TTC549 (cell line): ENCODE measurements around the gene RHEX.

ENCODE experiments used
- FAIRE-seq: peaks from 2 replicates; lab custom pipeline; 2012; peaks lifted over from hg19 to GRCh38; lab: Jason Lieb, UNC

The RHEX gene

DNA sequence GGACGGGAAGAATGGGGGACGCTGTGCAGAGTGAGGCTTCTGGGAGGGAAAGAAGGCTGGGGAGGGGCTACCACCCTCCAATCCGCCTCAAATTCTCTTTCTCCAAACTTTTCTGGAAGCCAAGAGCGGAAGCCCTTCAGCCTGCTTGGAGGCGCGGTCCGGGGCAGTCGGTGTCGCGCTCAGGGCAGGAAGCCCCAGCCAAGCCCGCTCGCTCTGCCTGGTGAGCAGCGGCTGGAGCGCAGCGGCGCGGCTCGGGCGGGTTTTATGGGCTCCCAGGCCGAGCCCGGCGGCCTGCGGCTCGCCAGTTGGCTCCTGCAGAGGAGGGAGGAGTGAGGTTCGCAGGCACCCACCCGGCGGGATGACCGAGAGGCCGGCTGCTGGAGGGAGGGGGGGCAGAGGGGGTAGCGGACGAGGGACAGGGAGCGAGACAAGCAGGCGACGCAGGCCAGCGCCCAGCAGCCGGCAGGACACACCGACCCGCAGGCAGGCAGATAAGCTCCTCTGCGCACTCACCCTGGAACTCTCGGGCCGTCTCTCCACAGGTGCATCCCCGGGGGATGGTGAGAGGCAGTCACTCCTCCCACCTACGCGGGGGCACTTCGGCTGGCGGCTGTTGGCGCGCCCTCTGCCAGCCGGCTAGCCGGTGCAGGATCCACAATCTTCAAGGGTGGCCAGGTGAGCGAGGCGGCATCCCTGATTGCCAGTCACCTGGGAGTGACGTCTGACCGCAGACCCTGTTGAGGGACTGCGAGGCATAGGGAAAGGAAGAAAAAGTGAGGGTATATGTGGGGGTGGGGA is 64.4 kb downstream of the RHEX start, which contains the start of gene AVPR1B:
AVPR1B (minus strand) TSS at position 238 of the 798 bp plus-strand sequence. CDS start 498 bp downstream, outside the sequence.
- FAIRE-seq: no peak

DNA sequence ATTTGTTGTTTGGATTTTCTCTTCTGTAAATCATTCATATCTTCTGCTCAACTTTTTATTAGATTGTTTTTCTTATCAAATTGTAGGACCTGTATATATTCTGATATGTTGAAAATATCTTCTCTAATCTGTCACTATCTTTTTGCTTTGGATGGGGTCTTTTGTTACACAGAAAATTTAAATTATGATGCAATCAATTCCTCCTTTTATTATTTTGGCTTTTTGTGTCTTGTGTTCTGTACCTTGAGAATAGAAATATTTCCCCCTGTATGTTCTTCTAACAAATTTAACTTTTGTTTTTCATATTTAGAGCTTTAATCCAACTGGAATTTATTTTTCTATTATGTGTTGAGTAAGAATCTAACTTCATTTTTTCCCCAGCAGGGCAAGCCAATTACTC is 67.4 kb downstream of the RHEX start:
- no peak for FAIRE-seq

DNA sequence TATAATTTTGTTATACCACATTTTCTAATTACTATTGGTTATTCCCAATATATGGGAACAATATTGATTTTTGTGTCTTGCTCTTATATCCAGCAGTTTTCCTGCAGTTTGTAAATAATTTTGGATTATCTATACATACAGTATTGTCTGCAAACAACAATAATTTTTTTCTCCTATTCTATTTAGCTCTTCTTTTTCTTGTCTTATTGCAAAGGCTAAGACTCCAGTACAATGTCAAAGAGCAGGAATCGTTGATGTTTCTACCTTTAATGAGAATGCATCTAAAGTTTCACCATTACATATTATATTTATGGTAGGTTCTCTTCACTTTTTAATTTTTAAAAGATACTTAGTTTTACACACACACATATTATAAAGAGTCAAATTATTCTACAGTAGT is 68.3 kb downstream of the RHEX start:
- FAIRE-seq: peak; percentile 79

DNA sequence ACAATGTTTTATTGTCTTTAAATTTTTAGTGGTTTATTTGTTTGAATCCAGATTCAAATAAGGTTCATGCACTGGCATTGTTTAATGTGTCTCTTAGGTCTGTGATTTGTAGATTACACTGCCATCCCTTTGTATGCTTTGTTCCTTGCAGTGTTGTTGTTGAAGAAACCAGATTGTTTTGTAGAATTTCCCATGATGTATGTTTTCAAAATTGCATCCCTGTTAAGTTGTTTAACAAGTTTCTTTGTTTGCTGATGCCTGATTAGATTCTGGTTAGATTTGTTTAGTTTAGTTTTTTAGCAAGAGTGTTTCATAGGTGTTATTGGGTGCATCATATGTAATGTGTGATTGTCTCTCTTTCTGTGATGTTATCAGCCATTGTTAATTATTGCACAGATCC is 69.7 kb downstream of the RHEX start:
- FAIRE-seq: peak; percentile 53

DNA sequence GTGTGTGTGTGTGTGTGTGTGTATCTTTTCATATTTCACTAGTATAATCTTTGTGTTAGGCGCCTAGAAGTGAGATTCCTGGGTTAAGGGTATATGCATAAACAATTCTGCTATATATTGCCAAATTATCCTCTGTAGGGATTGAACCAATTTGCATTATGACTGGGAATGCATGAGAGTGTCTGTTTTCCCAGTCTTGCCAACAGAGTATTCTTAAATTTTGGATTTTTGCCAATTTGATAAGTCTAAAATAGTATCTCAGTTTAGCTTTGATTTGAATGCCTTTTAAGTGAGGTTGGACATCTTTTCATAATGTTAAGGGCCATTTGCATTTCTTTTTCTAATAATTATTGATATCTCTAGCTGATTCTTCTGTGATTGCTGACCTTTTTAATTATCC is 72.4 kb downstream of the RHEX start:
- FAIRE-seq: no peak

DNA sequence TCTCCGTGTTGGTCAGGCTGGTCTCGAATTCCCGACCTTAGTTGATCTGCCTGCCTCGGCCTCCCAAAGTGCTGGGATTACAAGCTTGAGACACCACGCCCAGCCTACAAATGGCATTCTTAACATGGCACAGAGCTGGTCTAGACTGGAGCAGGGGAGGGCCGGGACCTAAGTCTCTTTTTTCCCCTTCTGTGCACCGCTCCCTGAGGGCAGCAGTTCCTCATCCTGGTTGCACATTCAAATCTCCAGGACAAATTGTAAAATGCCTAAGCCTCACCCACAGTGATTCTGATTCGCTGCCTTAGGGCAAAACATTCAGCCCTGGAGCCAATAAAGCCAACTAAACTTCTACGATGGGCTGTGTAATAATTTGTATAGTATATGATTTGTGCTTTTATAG is 74.4 kb downstream of the RHEX start:
- no peak for FAIRE-seq

DNA sequence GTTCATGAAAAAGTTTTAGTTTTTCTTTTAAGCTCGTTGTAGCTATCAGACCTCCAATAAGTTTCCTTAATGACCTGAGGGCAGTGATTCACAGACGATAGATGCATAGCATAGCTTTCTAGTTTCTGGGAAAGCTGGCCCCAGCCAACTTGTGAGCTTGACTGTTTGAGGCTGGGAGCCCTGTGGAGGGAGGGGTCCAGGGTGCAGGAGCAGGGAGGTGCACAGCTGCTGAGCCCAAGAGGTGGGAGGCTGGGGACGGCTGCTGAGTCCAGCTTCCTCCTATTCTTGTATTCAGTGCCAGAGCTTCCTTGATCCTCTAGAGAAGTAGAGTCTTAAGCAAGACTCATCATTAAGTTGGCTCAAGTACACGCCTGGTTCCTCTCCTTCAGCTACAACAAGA is 75.2 kb downstream of the RHEX start:
- no peak for FAIRE-seq

DNA sequence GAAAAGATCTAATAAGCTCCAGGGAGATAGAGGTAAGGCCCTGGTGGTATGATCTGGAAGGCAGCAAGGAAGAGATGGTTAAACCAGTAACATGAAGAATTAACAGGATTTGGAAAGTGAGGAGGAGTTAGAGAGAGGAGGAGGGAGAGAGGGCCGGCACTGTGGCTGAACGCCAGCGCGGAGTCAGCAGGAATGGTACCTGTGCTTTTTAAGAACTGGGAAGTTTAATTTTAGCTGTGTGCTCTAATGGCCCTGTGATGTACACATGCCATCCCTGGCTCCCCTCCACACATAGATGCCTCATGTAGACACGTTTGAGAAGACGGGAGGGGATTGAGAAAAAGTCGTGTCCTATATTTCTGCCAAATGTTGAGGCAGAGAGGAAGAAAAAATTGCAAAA is 78.1 kb downstream of the RHEX start:
- no peak for FAIRE-seq

DNA sequence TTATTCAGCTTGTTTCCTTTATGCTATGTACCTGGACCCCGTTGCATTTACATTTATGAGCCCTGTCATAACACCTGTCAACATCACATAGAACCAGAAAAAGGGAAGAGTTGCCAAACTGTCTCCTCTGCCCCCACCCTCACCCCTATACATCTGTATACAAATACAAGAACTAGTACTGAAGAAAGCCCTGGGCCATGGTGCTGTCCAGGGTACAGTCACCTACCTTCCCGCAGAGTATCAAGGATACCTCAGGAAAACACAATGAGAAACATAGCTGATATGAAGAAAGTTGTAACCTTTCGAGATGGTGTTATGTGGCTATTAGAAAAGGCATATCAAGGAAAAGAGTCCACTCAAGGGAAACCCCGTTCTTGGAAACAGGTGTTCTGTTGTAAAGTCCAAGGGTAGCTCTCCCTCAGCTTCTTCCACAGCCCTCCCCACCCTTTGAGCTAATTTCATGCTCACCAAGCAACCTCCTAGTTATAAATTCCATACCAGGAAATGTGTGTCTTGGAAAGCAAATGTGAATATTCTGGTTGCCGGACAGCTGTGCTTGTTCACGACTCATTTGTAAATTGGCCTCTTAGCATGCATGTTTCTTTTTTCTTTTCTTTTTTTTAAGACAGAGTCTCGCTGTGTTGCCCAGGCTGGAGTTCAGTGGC is 80.9 kb downstream of the RHEX start:
- no peak for FAIRE-seq

DNA sequence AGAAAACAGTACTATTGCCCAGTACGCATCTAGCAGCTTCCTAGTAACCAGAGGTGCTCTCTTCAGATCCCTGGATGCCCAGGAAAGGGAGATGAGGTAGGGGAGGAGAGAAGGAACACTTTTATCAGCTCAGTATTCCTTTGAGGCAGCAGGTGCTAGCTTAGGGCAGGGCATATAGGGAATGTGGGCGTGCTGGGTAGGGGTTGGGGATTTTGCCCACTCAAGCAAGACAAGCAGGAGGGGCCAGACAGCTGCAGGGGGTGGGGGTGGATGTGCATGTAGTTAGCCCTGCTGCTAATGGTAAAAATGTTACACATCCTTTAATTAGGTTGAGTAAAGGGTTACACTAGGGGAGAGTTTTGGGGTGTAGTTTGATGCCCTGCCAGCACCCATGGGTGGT is 82.3 kb downstream of the RHEX start:
- FAIRE-seq: no peak

DNA sequence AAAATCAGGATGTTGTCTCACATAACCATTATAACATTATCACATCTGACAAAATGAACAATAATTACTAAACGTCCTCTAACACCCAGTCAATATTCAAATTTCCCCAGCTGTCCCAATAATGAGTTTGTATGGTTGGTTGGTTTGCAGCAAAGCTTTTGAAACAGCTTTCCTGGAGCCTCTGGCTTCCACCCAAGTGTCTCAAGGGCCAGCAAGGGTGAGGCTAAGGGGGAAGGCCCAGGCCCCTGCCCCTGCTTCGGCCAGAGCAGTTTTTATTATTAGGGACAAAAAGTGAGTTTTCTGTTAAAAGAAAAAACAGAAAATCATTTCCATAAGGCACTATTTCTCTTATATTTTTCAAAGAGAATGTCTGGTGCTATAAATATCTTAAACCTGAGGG is 83.3 kb downstream of the RHEX start:
- FAIRE-seq: no peak

DNA sequence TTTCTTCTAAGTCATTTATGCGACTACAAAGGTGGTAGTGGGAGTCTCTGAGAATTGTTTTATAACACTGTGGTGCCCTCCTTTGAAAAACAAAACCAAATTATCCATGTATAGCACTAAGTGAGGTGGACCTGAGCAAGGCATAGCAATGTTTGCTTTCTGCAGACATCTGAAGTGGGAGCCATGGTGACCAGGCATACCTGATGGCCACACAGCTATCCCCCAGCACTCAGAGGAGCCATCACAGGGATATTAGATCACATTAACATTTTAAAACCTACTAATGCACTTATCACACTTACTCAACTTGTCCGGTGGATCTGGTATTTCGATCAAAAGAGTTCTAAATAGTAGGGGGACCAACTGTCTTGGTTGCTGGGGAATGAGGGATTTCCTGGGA is 89.0 kb downstream of the RHEX start:
- FAIRE-seq: no peak

DNA sequence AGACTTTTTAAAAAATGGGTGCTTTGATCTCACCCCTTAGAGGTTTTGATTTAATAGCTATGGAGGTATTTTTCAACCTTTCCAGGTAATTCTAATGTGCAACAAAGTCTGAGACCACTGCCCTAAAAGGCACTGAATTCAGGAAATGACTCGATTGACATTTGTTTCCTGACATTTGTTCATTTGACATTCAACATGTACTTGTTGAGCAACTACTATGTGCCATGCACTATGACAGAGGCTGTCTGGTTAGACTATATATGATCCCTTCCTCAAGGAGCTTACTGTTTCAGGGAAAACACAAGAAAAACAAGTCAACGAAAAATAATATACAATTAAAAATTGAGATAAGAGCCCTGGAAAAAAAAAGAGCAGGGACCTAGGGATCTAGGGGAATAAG is 89.8 kb downstream of the RHEX start:
- no peak for FAIRE-seq

DNA sequence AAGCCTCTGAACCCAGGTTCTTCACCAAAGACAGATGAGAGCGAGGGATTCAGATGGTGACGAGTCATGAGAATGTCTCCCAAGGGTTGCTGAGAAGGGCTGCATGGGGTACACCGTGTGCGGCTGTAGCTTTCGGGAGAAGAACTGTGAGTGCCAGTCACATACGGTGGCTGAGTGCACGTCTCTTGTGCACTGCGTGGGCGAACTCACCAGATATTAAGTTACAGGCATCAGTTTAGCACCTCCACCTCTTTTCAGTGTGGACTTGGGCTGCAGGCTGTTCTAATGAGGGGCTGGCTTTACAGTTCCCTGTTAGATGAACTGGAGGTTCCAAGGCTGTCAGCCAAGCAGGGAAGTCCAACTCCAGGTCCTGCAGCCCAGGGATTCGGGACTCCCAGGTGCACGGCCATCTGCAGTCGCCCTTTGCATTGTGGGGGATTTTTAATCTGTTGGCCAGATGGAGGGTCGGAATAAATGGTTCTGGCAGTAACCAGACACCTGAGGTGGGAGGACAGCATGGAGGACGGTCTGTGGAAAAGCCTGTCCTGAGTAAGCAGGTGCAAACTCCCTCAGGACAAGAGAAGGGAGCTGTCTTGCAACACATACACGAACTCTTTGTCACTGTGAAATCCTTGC is 90.7 kb downstream of the RHEX start:
- FAIRE-seq: no peak

DNA sequence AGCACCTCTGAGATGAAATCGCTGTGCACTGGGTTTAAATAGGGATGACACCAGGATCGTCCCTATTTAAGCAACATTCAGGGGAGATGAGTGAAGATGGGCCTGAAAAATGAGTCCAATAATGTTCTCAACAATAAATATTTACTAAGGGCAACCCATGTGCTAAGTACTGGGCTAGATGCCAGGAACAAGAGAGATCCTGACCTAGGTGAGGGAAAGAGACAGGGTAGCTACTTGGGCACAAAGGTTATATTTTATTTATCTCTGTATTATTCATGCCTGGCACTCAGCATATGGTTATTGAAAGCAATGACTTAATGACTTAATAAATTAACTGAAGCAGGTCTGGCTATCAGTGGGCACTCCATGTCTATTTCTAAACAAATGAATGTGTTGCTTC is 91.6 kb downstream of the RHEX start:
- FAIRE-seq: no peak

DNA sequence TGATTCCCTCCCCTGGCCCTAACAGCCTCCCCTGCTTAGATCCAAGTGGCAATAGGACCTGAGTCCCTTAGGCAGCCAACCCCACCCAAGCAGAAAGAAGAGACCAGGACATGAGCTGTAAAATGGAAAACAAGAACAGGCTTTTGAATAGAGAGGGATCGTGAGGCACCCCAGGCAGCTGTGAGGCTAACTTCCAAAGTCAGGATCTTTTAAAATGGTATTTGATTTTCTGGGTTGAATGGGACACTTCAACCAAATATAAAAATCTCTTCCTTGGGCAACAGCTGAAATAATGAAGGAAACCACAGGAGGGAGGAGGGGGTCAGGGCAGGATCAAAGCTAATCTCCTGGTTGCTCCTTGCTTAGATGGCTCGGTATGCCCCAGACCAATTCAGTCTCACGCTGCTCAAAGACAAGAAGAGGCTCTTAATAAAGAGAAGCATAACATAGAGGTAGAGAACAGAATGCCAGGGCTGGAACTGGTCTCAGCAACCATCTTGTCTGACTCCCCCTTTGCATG is 92.9 kb downstream of the RHEX start:
- no peak for FAIRE-seq
